Gastrocnemius medialis (tissue), 4 donors: ENCODE data around the gene SLTM.
"Not testable (repeated sequence)": the region's sequence is repeated elsewhere in the genome, so short reads cannot be mapped to it uniquely, and the experiment has no call there.

Experiments
- POLR2A ChIP-seq, 2 donors: fragments of 450-650 bp; IDR thresholded peaks; one replicate each; pipeline ENCODE4 v1.6.1; 2017; ENCODE audit warnings: antibody characterized with exemption in 2 of 2, mild to moderate bottlenecking in 2 of 2, moderate library complexity in 2 of 2
- TF ChIP-seq, protein P1 (sequence below), 5 experiments: fragments of 450-650 bp in 3 of 5; fragments of 200-600 bp in 2 of 5; sonication (generic) in 2 of 5; IDR thresholded peaks in 4 of 5; conservative IDR thresholded peaks in 1 of 5; 1 replicate in 4 of 5; 2 replicates in 1 of 5; pipeline ENCODE4 v1.5.1; 2016 to 2019; ENCODE audit warnings: antibody characterized with exemption in 5 of 5, mild to moderate bottlenecking in 3 of 5, moderate library complexity in 3 of 5

DNA sequence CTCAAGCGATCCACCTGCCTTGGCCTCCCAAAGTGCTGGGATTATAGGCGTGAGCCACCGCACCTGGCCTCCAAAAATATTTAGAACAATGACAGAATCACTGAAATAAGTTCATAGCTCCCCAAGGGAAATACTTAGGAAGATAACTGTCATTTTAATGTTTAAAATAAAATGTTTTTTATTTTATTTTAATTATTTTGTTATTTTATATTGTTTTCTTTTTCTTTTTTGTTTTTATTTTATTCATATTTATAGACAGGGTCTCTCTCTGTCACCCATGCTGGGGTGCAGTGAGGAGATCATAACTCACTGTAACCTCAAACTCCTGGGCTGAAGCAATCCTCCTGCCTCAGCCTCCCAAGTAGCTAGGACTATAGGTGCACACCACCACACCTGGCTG is 82.3 kb downstream of the SLTM start:
- TF ChIP-seq, protein P1, sequence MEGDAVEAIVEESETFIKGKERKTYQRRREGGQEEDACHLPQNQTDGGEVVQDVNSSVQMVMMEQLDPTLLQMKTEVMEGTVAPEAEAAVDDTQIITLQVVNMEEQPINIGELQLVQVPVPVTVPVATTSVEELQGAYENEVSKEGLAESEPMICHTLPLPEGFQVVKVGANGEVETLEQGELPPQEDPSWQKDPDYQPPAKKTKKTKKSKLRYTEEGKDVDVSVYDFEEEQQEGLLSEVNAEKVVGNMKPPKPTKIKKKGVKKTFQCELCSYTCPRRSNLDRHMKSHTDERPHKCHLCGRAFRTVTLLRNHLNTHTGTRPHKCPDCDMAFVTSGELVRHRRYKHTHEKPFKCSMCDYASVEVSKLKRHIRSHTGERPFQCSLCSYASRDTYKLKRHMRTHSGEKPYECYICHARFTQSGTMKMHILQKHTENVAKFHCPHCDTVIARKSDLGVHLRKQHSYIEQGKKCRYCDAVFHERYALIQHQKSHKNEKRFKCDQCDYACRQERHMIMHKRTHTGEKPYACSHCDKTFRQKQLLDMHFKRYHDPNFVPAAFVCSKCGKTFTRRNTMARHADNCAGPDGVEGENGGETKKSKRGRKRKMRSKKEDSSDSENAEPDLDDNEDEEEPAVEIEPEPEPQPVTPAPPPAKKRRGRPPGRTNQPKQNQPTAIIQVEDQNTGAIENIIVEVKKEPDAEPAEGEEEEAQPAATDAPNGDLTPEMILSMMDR (IDR thresholded peaks at IDR 0.05 in 4 of 5, conservative IDR thresholded peaks at IDR 0.05 in 1 of 5) = not testable (repeated sequence)
- TF ChIP-seq POLR2A (IDR thresholded peaks at IDR 0.05) = not testable (repeated sequence)
